H7 (cell line): ENCODE results near the gene FAM204A. TPM values are rescaled to one million over a fixed set of nuclear protein-coding genes. Genes with fewer than 3 reads are reported as not detected.

Source experiments
- DNase-seq: peaks from one replicate; pipeline ENCODE4 v3.0.0; 2012
- H3K27me3 ChIP-seq: 2 replicates; pipeline ENCODE4 v1.6.0; 2011; ENCODE audit warnings: mild to moderate bottlenecking, low read length; ENCODE audit not compliant: control insufficient read depth, insufficient read depth
- H3K36me3 ChIP-seq: replicated peaks from 2 replicates; pipeline ENCODE4 v1.5.1; 2011; ENCODE audit warnings: low read length; ENCODE audit not compliant: control insufficient read depth, insufficient read depth
- H3K4me3 ChIP-seq: 2 replicates; pipeline ENCODE4 v1.5.1; 2011; ENCODE audit warnings: low read depth, mild to moderate bottlenecking, control low read depth, low read length, moderate library complexity; ENCODE audit not compliant: insufficient read depth
- total RNA-seq: library from RNA; depleted of rRNA; stranded (reverse); fragments of >200 nt; shearing (Covaris generic); gene quantifications from 2 replicates; pipeline ENCODE4 v1.2.3, GENCODE V29; 2014

The FAM204A gene
- total RNA-seq, 1 experiment from 2014 or later = 30.6 TPM

- DNase-seq = no peak
- peaks cover 19% of the 10 kb centered on the region; the same call in 1 of the 2 replicates for H3K27me3 ChIP-seq
Measured at GRCh38 chr10:118256825-118257570, 85.1 kb downstream of the FAM204A start.

GRCh38 chr10:118256209-118256608 lies 85.9 kb downstream of the FAM204A start:
- DNase-seq = no peak
- Histone ChIP-seq H3K27me3 (peaks cover 16% of the 10 kb centered on the region; the same call in 1 of the 2 replicates), H3K36me3 (no peaks in the 10 kb centered on the region), H3K4me3 (no peak overlapping the region)

More at GRCh38 chr10:118256825-118257570, 85.1 kb downstream of the FAM204A start:
- no peak overlapping the region for H3K4me3 ChIP-seq
- H3K36me3 ChIP-seq = no peaks in the 10 kb centered on the region

- Histone ChIP-seq H3K27me3 (peaks cover 16% of the 10 kb centered on the region; the same call in 1 of the 2 replicates), H3K4me3 (no peak overlapping the region), H3K36me3 (no peaks in the 10 kb centered on the region)
- DNase-seq = no peak
Measured at GRCh38 chr10:118255355-118255754, 86.8 kb downstream of the FAM204A start.

DNA sequence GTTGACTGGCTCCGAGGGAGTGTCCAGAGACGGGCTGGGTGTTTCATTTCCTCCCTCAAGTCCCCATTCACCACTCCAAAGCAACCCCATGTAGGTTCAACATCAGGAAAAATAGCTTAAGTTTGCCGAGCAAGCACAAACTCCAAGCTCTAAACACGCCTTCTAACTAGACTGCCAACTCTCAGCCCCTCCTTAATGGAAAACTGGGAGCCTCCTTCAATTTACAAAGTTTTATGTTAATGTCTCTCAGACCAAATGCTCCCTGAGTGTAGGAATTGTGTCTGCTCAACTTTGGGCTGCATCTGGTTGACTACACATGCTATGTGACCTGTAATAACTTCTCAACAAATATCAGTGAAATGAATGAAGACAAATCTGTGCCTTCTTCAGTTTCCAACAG lies 87.5 kb downstream of the FAM204A start:
- peaks cover 17% of the 10 kb centered on the region for H3K27me3 ChIP-seq
- no peak for DNase-seq
- H3K36me3 ChIP-seq = no peaks in the 10 kb centered on the region
- no peak overlapping the region for H3K4me3 ChIP-seq

DNA sequence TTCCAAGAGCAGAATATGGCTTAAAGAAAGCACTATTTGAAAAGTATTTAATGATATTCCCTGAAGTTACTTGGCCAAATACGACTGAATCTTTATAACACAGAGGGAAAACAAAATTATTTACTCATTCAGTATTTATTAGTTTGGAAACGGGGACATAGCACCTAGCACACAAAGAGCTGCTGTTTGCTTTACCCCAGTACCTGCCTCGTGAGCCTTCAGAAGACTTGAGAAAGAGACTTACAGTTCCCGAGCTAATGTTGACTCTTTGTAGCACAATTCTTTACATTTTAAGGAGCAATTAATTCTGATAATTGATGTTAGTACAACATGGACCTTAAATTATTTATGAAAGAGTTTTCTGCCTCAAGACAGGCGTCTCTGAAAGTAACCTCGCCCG lies 88.7 kb downstream of the FAM204A start:
- Histone ChIP-seq H3K4me3 (no peak overlapping the region), H3K27me3 (peaks cover 28% of the 10 kb centered on the region), H3K36me3 (no peaks in the 10 kb centered on the region)
- DNase-seq = no peak

GRCh38 chr10:118251791-118252190 lies 90.3 kb downstream of the FAM204A start:
- H3K36me3 ChIP-seq = no peaks in the 10 kb centered on the region
- no peak overlapping the region for H3K4me3 ChIP-seq
- H3K27me3 ChIP-seq = peaks cover 32% of the 10 kb centered on the region
- no peak for DNase-seq

DNA sequence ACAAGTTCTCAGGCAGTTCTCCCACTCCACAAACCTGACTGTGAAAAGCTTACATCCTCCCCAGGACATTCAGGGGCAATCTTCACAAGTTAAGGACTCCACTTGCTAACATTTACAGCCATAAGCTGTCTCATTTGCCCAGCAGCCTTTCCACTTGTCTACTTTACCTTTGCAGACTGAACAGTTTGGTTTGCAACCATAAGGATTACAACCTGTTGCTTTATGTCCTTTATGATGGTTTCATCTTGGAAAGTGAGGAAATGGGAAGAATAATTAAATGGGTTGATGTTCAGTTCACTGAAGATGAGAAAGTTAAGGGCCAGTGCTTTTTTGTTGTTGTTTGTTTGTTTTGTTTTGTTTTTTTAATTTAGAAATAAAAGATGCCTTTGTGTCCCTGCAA lies 92.4 kb downstream of the FAM204A start:
- H3K36me3 ChIP-seq = no peaks in the 10 kb centered on the region
- H3K27me3 ChIP-seq = peaks cover 40% of the 10 kb centered on the region
- no peak overlapping the region for H3K4me3 ChIP-seq
- no peak for DNase-seq
